ENCODE data around the gene RPL13. TPM values are rescaled to one million over a fixed set of nuclear protein-coding genes. Genes with fewer than 3 reads are reported as not detected.

The RPL13 gene
- total RNA-seq, 1 donor from 2014 or later, result 1,727 TPM

DNA sequence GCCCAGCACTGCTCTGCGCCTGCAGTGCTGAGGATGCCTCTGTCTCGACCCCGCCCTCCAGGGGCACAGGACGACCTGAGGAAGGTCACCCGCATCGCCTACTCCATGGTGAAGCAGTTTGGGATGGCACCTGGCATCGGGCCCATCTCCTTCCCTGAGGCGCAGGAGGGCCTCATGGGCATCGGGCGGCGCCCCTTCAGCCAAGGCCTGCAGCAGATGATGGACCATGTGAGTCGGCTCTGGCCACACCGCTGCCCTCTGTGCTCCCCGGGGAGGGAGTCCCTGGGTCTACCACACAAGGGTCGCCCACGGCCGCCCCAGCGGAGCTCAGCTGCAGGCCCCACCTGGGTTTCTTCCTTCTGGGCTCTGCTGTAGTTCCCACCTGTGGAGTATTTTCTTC is 6.7 kb upstream of the RPL13 start:
- intact Hi-C loops (cut with DNase I), result no loop called here
- DNase-seq, result no peak
- peaks cover 1% of the 10 kb centered on the region for H3K4me1 ChIP-seq

GRCh38 chr16:89554343-89554742 is 6.1 kb upstream of the RPL13 start:
- TF ChIP-seq, protein P1, sequence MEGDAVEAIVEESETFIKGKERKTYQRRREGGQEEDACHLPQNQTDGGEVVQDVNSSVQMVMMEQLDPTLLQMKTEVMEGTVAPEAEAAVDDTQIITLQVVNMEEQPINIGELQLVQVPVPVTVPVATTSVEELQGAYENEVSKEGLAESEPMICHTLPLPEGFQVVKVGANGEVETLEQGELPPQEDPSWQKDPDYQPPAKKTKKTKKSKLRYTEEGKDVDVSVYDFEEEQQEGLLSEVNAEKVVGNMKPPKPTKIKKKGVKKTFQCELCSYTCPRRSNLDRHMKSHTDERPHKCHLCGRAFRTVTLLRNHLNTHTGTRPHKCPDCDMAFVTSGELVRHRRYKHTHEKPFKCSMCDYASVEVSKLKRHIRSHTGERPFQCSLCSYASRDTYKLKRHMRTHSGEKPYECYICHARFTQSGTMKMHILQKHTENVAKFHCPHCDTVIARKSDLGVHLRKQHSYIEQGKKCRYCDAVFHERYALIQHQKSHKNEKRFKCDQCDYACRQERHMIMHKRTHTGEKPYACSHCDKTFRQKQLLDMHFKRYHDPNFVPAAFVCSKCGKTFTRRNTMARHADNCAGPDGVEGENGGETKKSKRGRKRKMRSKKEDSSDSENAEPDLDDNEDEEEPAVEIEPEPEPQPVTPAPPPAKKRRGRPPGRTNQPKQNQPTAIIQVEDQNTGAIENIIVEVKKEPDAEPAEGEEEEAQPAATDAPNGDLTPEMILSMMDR (IDR thresholded peaks at IDR 0.05), result no peak
- peaks cover 7% of the 10 kb centered on the region for H3K4me1 ChIP-seq
- no peaks in the 10 kb centered on the region for H3K27me3 ChIP-seq (ENCODE audit: low read depth)
- DNase-seq, result no peak
- no peak overlapping the region for H3K27ac ChIP-seq
- peaks cover 77% of the 10 kb centered on the region for H3K36me3 ChIP-seq
- no peak overlapping the region for H3K4me3 ChIP-seq
- intact Hi-C loops (cut with DNase I), result no loop called here
- no peak for ATAC-seq
- no peaks in the 10 kb centered on the region for H3K9me3 ChIP-seq

More for the DNA sequence above, 6.7 kb upstream of the RPL13 start:
- TF ChIP-seq, protein P1 (IDR thresholded peaks at IDR 0.05), result no peak
- no peak for ATAC-seq
- Histone ChIP-seq H3K4me3 (no peak overlapping the region), H3K27ac (no peak overlapping the region), H3K27me3 (ENCODE audit: low read depth) (no peaks in the 10 kb centered on the region), H3K9me3 (no peaks in the 10 kb centered on the region), H3K36me3 (peaks cover 83% of the 10 kb centered on the region)

- no peak for DNase-seq
Measured at GRCh38 chr16:89555265-89555664, 5.2 kb upstream of the RPL13 start.

GRCh38 chr16:89555780-89556179 is 4.7 kb upstream of the RPL13 start:
- Histone ChIP-seq H3K4me1 (peaks cover 13% of the 10 kb centered on the region), H3K4me3 (no peak overlapping the region), H3K9me3 (no peaks in the 10 kb centered on the region), H3K27me3 (ENCODE audit: low read depth) (no peaks in the 10 kb centered on the region), H3K27ac (no peak overlapping the region), H3K36me3 (peaks cover 63% of the 10 kb centered on the region)
- ATAC-seq (no peak), DNase-seq (no peak)
- TF ChIP-seq, protein P1 (IDR thresholded peaks at IDR 0.05), result no peak
- intact Hi-C loops (cut with DNase I), result no loop called here

More at GRCh38 chr16:89555265-89555664, 5.2 kb upstream of the RPL13 start:
- Histone ChIP-seq H3K36me3 (peaks cover 67% of the 10 kb centered on the region), H3K27ac (no peak overlapping the region), H3K27me3 (ENCODE audit: low read depth) (no peaks in the 10 kb centered on the region), H3K4me3 (no peak overlapping the region), H3K4me1 (peaks cover 13% of the 10 kb centered on the region), H3K9me3 (no peaks in the 10 kb centered on the region)
- no peak for ATAC-seq
- TF ChIP-seq, protein P1 (IDR thresholded peaks at IDR 0.05), result no peak
- intact Hi-C loops (cut with DNase I), result no loop called here

- Histone ChIP-seq H3K27ac (no peak overlapping the region), H3K36me3 (peaks cover 59% of the 10 kb centered on the region), H3K4me1 (peaks cover 22% of the 10 kb centered on the region), H3K4me3 (no peak overlapping the region), H3K9me3 (no peaks in the 10 kb centered on the region), H3K27me3 (ENCODE audit: low read depth) (no peaks in the 10 kb centered on the region)
- ATAC-seq, result peak in 1 of 2 donors; percentile 51
- intact Hi-C loops (cut with DNase I), result no loop called here
- TF ChIP-seq, protein P1 (IDR thresholded peaks at IDR 0.05), result peak; percentile 83
- DNase-seq, result peak; percentile 88
Measured at GRCh38 chr16:89556750-89557689, 3.5 kb upstream of the RPL13 start.

Data from lower lobe of right lung (tissue), 2 donors.